ENCODE measurements around the gene SLC23A3. TPM values are rescaled to one million over a fixed set of nuclear protein-coding genes. Genes with fewer than 3 reads are reported as not detected.

The SLC23A3 gene
- total and polyA plus RNA-seq, 10 of the 15 experiments (the other 5 are each of a cell fraction or from before 2014, with no cell fraction given) = 0.07 to 1.0 (median 0.40) TPM; not detected in 1

DNA sequence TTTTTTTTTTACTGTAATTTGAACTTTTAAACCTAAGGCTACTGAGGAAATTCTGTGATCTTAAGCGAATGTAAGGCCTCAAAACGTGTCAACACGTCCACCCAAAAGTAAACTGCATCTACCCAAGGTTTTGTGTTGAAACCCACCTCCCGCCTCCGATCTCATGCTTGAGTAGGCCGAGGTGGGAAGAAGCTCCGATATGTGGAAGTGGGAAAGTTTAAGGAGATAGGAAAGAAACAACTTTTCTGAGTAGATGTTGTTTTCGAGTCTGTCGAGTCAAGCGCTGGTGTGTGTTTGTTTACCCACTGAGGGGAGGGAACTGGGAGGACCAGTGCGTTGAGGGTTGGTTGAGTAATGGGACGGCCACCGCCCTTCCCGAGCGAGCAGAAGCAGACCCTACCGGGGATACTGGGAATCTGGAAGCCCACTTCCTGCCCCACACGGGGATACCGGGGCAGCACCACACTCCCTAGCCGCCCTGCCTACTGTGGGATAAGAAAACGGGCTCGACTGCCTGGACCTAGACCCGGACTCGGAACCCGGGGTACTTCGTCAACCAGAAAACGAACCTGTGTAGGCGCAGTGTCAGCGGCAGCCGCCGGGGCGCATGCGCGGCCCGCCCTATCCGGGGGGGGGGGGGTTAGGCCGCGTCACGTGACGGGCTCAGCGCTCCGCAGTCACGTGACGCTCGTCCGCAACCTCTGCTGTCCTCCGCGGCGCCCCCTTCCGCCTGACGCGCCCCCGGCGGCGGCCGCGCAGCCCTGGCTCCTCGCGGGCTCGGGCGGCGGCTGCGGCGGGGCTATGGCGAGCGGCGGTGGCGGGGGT, 7.9 kb upstream of the SLC23A3 start, which contains the start of gene RETREG2 (continued):
- TF ChIP-seq, protein P1, sequence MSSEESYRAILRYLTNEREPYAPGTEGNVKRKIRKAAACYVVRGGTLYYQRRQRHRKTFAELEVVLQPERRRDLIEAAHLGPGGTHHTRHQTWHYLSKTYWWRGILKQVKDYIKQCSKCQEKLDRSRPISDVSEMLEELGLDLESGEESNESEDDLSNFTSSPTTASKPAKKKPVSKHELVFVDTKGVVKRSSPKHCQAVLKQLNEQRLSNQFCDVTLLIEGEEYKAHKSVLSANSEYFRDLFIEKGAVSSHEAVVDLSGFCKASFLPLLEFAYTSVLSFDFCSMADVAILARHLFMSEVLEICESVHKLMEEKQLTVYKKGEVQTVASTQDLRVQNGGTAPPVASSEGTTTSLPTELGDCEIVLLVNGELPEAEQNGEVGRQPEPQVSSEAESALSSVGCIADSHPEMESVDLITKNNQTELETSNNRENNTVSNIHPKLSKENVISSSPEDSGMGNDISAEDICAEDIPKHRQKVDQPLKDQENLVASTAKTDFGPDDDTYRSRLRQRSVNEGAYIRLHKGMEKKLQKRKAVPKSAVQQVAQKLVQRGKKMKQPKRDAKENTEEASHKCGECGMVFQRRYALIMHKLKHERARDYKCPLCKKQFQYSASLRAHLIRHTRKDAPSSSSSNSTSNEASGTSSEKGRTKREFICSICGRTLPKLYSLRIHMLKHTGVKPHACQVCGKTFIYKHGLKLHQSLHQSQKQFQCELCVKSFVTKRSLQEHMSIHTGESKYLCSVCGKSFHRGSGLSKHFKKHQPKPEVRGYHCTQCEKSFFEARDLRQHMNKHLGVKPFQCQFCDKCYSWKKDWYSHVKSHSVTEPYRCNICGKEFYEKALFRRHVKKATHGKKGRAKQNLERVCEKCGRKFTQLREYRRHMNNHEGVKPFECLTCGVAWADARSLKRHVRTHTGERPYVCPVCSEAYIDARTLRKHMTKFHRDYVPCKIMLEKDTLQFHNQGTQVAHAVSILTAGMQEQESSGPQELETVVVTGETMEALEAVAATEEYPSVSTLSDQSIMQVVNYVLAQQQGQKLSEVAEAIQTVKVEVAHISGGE (CRISPR knock-in tag; IDR thresholded peaks at IDR 0.05) = peak; percentile 79
- peak; percentile 72 for TF ChIP-seq GATAD2B (conservative IDR thresholded peaks at IDR 0.05; ENCODE audit: low read depth)
- no peak for TF ChIP-seq MTA2 (IDR thresholded peaks at IDR 0.05; ENCODE audit: low read depth)
- peak; percentile 68; the same call in 1 of the 2 replicates for TF ChIP-seq RB1 (IDR thresholded peaks at IDR 0.05; ENCODE audit: borderline replicate concordance)
- no peak for TF ChIP-seq ZNF24 (IDR thresholded peaks at IDR 0.05)
- peak; percentile 99 for TF ChIP-seq RAD51 (IDR thresholded peaks at IDR 0.05)
- TF ChIP-seq RELA (IDR thresholded peaks at IDR 0.05; ENCODE audit: borderline replicate concordance, partially characterized antibody) = peak; percentile 93
- peak; percentile 88 for TF ChIP-seq POLR2AphosphoS5 (IDR thresholded peaks at IDR 0.05; ENCODE audit: low read length)
- peak; percentile 66 for TF ChIP-seq SPI1 (IDR thresholded peaks at IDR 0.05; ENCODE audit: borderline replicate concordance, insufficient read depth, low read depth, low read length)
- TF ChIP-seq SUZ12 (IDR thresholded peaks at IDR 0.05; ENCODE audit: unreplicated experiment) = no peak
- TF ChIP-seq, protein P2, sequence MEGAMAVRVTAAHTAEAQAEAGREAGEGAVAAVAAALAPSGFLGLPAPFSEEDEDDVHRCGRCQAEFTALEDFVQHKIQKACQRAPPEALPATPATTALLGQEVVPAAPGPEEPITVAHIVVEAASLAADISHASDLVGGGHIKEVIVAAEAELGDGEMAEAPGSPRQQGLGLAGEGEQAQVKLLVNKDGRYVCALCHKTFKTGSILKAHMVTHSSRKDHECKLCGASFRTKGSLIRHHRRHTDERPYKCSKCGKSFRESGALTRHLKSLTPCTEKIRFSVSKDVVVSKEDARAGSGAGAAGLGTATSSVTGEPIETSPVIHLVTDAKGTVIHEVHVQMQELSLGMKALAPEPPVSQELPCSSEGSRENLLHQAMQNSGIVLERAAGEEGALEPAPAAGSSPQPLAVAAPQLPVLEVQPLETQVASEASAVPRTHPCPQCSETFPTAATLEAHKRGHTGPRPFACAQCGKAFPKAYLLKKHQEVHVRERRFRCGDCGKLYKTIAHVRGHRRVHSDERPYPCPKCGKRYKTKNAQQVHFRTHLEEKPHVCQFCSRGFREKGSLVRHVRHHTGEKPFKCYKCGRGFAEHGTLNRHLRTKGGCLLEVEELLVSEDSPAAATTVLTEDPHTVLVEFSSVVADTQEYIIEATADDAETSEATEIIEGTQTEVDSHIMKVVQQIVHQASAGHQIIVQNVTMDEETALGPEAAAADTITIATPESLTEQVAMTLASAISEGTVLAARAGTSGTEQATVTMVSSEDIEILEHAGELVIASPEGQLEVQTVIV (IDR thresholded peaks at IDR 0.05; ENCODE audit: borderline replicate concordance, partially characterized antibody) = no peak
- peak in 1 of 2 experiments; percentile 50; a peak in 2 of 4 replicates for TF ChIP-seq EP300 (IDR thresholded peaks at IDR 0.05; ENCODE audit: borderline replicate concordance in 1 of 2, control insufficient read depth in 1 of 2, low read depth in 2 of 2, low read length in 2 of 2)
- TF ChIP-seq GABPA (IDR thresholded peaks at IDR 0.05; ENCODE audit: low read depth) = 0 out of 2 replicates have a peak, but pooled peaks have one; percentile 34
- TF ChIP-seq MXI1 (IDR thresholded peaks at IDR 0.05; ENCODE audit: low read depth, low read length) = 0 out of 2 replicates have a peak, but pooled peaks have one; percentile 45
- TF ChIP-seq, protein P3, sequence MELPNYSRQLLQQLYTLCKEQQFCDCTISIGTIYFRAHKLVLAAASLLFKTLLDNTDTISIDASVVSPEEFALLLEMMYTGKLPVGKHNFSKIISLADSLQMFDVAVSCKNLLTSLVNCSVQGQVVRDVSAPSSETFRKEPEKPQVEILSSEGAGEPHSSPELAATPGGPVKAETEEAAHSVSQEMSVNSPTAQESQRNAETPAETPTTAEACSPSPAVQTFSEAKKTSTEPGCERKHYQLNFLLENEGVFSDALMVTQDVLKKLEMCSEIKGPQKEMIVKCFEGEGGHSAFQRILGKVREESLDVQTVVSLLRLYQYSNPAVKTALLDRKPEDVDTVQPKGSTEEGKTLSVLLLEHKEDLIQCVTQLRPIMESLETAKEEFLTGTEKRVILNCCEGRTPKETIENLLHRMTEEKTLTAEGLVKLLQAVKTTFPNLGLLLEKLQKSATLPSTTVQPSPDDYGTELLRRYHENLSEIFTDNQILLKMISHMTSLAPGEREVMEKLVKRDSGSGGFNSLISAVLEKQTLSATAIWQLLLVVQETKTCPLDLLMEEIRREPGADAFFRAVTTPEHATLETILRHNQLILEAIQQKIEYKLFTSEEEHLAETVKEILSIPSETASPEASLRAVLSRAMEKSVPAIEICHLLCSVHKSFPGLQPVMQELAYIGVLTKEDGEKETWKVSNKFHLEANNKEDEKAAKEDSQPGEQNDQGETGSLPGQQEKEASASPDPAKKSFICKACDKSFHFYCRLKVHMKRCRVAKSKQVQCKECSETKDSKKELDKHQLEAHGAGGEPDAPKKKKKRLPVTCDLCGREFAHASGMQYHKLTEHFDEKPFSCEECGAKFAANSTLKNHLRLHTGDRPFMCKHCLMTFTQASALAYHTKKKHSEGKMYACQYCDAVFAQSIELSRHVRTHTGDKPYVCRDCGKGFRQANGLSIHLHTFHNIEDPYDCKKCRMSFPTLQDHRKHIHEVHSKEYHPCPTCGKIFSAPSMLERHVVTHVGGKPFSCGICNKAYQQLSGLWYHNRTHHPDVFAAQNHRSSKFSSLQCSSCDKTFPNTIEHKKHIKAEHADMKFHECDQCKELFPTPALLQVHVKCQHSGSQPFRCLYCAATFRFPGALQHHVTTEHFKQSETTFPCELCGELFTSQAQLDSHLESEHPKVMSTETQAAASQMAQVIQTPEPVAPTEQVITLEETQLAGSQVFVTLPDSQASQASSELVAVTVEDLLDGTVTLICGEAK (IDR thresholded peaks at IDR 0.05; ENCODE audit: borderline replicate concordance) = no peak
- no peak for TF ChIP-seq NFYA (IDR thresholded peaks at IDR 0.05; ENCODE audit: borderline replicate concordance, low read depth, low read length)
- TF ChIP-seq ASH2L (IDR thresholded peaks at IDR 0.05; ENCODE audit: borderline replicate concordance, low read depth) = no peak
- TF ChIP-seq HDAC6 (IDR thresholded peaks at IDR 0.05; ENCODE audit: unreplicated experiment) = no peak
